ENCODE measurements around the gene KIF5A.

DNA sequence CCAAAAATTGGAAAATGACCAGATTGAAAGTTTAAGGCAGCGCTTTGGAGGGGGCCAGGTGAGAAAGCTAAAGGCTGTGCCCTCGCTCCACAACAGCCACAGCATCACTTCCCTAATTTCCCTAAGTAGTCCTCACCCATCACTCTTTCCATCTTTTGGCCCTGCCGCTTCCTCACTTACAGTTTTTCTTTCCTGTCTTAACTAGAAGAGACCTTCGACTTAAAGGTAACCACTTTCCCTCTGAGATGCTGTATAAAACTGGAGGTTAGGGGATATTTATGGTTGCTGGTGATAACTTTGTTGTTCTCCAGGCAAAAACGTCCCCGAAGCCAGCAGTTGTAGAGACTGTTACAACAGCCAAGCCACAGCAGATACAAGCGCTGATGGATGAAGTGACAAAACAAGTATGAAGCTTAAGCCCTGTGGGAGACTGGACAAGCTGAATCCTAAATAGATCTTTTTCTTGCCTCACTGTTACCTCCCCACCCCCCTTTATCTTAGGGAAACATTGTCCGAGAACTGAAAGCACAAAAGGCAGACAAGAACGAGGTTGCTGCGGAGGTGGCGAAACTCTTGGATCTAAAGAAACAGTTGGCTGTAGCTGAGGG, 33.8 kb upstream of the KIF5A start:
- TF ChIP-seq CTCF (IDR thresholded peaks at IDR 0.05; ENCODE audit: insufficient read depth, low read length, poor library complexity, severe bottlenecking) (no peak), EZH2phosphoT487 (conservative IDR thresholded peaks at IDR 0.05; ENCODE audit: low read length) (no peak)

Data from SU-DHL-6 (cell line).